ENCODE results near the gene KCNN3. TPM values are rescaled to one million over a fixed set of nuclear protein-coding genes. Genes with fewer than 3 reads are reported as not detected.

KCNN3 gene
- total RNA-seq, 1 donor: 0.09 TPM

GRCh38 chr1:154743526-154744036 lies 126.5 kb downstream of the KCNN3 start:
- DNase-seq (ENCODE audit: low read depth): no peak
- TF ChIP-seq CTCF (IDR thresholded peaks at IDR 0.05; ENCODE audit: insufficient read depth, low read length): no peak
- no peak overlapping the region for H3K4me3 ChIP-seq (ENCODE audit: low read depth, low read length)

GRCh38 chr1:154742606-154743005 lies 127.5 kb downstream of the KCNN3 start:
- no peak for DNase-seq (ENCODE audit: low read depth)
- TF ChIP-seq CTCF (IDR thresholded peaks at IDR 0.05; ENCODE audit: insufficient read depth, low read length): no peak
- H3K4me3 ChIP-seq (ENCODE audit: low read depth, low read length): no peak overlapping the region

GRCh38 chr1:154741741-154742495 lies 128.2 kb downstream of the KCNN3 start:
- TF ChIP-seq CTCF (IDR thresholded peaks at IDR 0.05; ENCODE audit: insufficient read depth, low read length): no peak
- H3K4me3 ChIP-seq (ENCODE audit: low read depth, low read length): no peak overlapping the region
- peak; percentile 78 for DNase-seq (ENCODE audit: low read depth)

- no peak overlapping the region for H3K4me3 ChIP-seq (ENCODE audit: low read depth, low read length)
- peak; percentile 78 for DNase-seq (ENCODE audit: low read depth)
- TF ChIP-seq CTCF (IDR thresholded peaks at IDR 0.05; ENCODE audit: insufficient read depth, low read length): no peak
Observed at GRCh38 chr1:154741327-154741726, 128.8 kb downstream of the KCNN3 start.

- no peak for DNase-seq (ENCODE audit: low read depth)
- H3K4me3 ChIP-seq (ENCODE audit: low read depth, low read length): no peak overlapping the region
- no peak for TF ChIP-seq CTCF (IDR thresholded peaks at IDR 0.05; ENCODE audit: insufficient read depth, low read length)
Observed at GRCh38 chr1:154739654-154740053, 130.4 kb downstream of the KCNN3 start.

GRCh38 chr1:154736841-154737240 lies 133.2 kb downstream of the KCNN3 start:
- no peak for TF ChIP-seq CTCF (IDR thresholded peaks at IDR 0.05; ENCODE audit: insufficient read depth, low read length)
- DNase-seq (ENCODE audit: low read depth): peak; percentile 77
- H3K4me3 ChIP-seq (ENCODE audit: low read depth, low read length): no peak overlapping the region
